ENCODE results near the gene KCNK10. TPM values are rescaled to one million over a fixed set of nuclear protein-coding genes. Genes with fewer than 3 reads are reported as not detected.

Gene KCNK10
- total and polyA plus RNA-seq, 2 of the 8 experiments (the other 6 are each of a cell fraction or from before 2014, with no cell fraction given): 0.45 to 0.63 TPM

DNA sequence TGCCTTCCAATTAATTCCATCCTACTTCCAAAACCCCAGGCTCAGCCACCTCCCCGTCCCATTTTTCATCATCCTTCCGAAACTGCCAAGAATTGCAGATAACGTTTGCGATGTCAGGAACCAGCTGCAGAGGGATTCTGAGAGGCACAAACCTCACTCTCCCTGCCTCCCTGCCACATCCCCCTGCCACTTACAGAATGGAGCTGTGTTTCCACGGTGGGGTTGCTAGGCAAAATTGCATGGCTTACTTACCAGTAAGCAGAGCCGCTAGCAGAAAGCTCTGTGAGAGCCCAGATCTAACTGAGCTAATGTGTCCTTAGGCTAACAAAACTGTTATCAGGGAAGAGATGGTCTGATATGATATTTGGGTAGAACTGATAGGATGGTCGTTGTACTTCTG is 127.4 kb downstream of the KCNK10 start:
- no peak overlapping the region for H3K14ac ChIP-seq (ENCODE audit: insufficient read length)
- H4K20me1 ChIP-seq (replicated peaks in 1 of 2; ENCODE audit: control insufficient read depth in 1 of 2, insufficient read depth in 2 of 2, low read length in 2 of 2): no peaks in the 10 kb centered on the region
- H3K79me1 ChIP-seq (ENCODE audit: low read depth, low read length): no peaks in the 10 kb centered on the region
- H3K56ac ChIP-seq (replicated peaks; ENCODE audit: insufficient read length, low read depth, low read length): no peak overlapping the region
- H2AFZ ChIP-seq (ENCODE audit: low read length): no peak overlapping the region
- H2BK15ac ChIP-seq (ENCODE audit: low read length): no peak overlapping the region
- H3K9me3 ChIP-seq (ENCODE audit: insufficient read depth in 2 of 2, low read depth in 1 of 2, low read length in 1 of 2): no peaks in the 10 kb centered on the region
- H2BK20ac ChIP-seq (ENCODE audit: low read length): no peak overlapping the region
- no peak overlapping the region for H3K27ac ChIP-seq (ENCODE audit: low read depth, low read length)
- H3K4me3 ChIP-seq (ENCODE audit: extremely low read depth in 1 of 4, insufficient read depth in 2 of 4, low read depth in 3 of 4, low read length in 4 of 4): no peak overlapping the region
- H3K23ac ChIP-seq (ENCODE audit: insufficient read length): no peak overlapping the region
- H3K4me2 ChIP-seq (ENCODE audit: insufficient read depth in 1 of 2, low read depth in 2 of 2, low read length in 2 of 2): no peak overlapping the region
- H3K27me3 ChIP-seq (replicated peaks in 1 of 4; ENCODE audit: control insufficient read depth in 3 of 4, extremely low read depth in 1 of 4, insufficient read depth in 3 of 4, low read length in 3 of 4): no peaks in the 10 kb centered on the region
- no peaks in the 10 kb centered on the region for H3K36me3 ChIP-seq (ENCODE audit: control insufficient read depth in 2 of 4, insufficient read depth in 4 of 4, low read length in 3 of 4)
- no peak overlapping the region for H3K4ac ChIP-seq (replicated peaks; ENCODE audit: insufficient read length, low read depth, low read length)
- H4K5ac ChIP-seq (ENCODE audit: insufficient read length, low read depth, low read length): no peak overlapping the region
- no peaks in the 10 kb centered on the region; the same call in 1 of the 2 replicates for H3K23me2 ChIP-seq (ENCODE audit: low read depth, low read length)
- 79% methylated on average over 7 of the region's 7 CpGs; no CpG with 5 or more reads in 1 of the 2 experiments for WGBS, 2 experiments (ENCODE audit: extremely low coverage in 1 of 2, insufficient coverage in 1 of 2, insufficient read length in 1 of 2, insufficient replicate concordance in 2 of 2, low coverage in 1 of 2, low lambda C conversion rate in 2 of 2, missing lambda C conversion rate in 1 of 2)
- no peaks in the 10 kb centered on the region; a peak in 3 of 7 replicates for H3K4me1 ChIP-seq (replicated peaks in 1 of 4; ENCODE audit: control insufficient read depth in 3 of 4, insufficient read depth in 4 of 4, low read length in 3 of 4)
- H4K91ac ChIP-seq (replicated peaks; ENCODE audit: insufficient read length, low read length): no peak overlapping the region
- no peak overlapping the region for H4K8ac ChIP-seq (ENCODE audit: extremely low read depth, insufficient read depth, low read length)
- no peaks in the 10 kb centered on the region for H3K79me2 ChIP-seq (ENCODE audit: control insufficient read depth in 1 of 2, insufficient read depth in 2 of 2, low read length in 2 of 2)
- ChIA-PET POLR2A (ENCODE audit: partially characterized antibody) (no interaction called here), CTCF (ENCODE audit: partially characterized antibody) (interaction anchor here (0.8 to 2.6 kb wide), 9 partner anchors 9 to 250 kb away, joined by 3 to 9 read pairs (median 4); no protein-coding TSS in a partner anchor)
- H2BK5ac ChIP-seq (ENCODE audit: low read depth, low read length): no peak overlapping the region
- H3K18ac ChIP-seq (ENCODE audit: extremely low read depth, low read length): no peak overlapping the region
- DNase-seq (ENCODE audit: low read depth in 1 of 2, low spot score in 2 of 2): peak in 1 of 2 experiments; percentile 45
- no peak overlapping the region for H3K9ac ChIP-seq (replicated peaks in 1 of 4; ENCODE audit: extremely low read depth in 1 of 4, low read depth in 3 of 4, low read length in 3 of 4)
- FAIRE-seq: no peak
- H2AK5ac ChIP-seq (ENCODE audit: low read depth, low read length): no peak overlapping the region
- H2BK12ac ChIP-seq (ENCODE audit: low read depth, low read length): no peak overlapping the region
- no peak overlapping the region for H2BK120ac ChIP-seq (replicated peaks; ENCODE audit: low read depth, low read length)
- TF ChIP-seq MAFK (IDR thresholded peaks at IDR 0.05; ENCODE audit: low read depth, low read length) (no peak), RFX5 (IDR thresholded peaks at IDR 0.05; ENCODE audit: borderline replicate concordance, low read depth, low read length) (peak; percentile 85), JUN (IDR thresholded peaks at IDR 0.05; ENCODE audit: low read depth, low read length) (no peak), SP4 (IDR thresholded peaks at IDR 0.05; ENCODE audit: low read length) (no peak)

Data from H1 (cell line).